ENCODE measurements around the gene WDR18. TPM values are rescaled to one million over a fixed set of nuclear protein-coding genes. Genes with fewer than 3 reads are reported as not detected.
A peak's percentile ranks its signal among the peaks of the same experiment; 100 is the strongest.

Gene WDR18
- total and polyA plus RNA-seq, 4 donors, result 24.3 to 45.3 (median 37.7) TPM

- H3K27me3 ChIP-seq (ENCODE audit: control insufficient read depth in 4 of 4, insufficient read depth in 4 of 4, low read length in 3 of 4), result no peaks in the 10 kb centered on the region
- no peak for TF ChIP-seq FOXA2 (IDR thresholded peaks at IDR 0.05)
- TF ChIP-seq, protein P1, sequence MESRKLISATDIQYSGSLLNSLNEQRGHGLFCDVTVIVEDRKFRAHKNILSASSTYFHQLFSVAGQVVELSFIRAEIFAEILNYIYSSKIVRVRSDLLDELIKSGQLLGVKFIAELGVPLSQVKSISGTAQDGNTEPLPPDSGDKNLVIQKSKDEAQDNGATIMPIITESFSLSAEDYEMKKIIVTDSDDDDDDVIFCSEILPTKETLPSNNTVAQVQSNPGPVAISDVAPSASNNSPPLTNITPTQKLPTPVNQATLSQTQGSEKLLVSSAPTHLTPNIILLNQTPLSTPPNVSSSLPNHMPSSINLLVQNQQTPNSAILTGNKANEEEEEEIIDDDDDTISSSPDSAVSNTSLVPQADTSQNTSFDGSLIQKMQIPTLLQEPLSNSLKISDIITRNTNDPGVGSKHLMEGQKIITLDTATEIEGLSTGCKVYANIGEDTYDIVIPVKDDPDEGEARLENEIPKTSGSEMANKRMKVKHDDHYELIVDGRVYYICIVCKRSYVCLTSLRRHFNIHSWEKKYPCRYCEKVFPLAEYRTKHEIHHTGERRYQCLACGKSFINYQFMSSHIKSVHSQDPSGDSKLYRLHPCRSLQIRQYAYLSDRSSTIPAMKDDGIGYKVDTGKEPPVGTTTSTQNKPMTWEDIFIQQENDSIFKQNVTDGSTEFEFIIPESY (IDR thresholded peaks at IDR 0.05), result no peak
- TF ChIP-seq, protein P2, sequence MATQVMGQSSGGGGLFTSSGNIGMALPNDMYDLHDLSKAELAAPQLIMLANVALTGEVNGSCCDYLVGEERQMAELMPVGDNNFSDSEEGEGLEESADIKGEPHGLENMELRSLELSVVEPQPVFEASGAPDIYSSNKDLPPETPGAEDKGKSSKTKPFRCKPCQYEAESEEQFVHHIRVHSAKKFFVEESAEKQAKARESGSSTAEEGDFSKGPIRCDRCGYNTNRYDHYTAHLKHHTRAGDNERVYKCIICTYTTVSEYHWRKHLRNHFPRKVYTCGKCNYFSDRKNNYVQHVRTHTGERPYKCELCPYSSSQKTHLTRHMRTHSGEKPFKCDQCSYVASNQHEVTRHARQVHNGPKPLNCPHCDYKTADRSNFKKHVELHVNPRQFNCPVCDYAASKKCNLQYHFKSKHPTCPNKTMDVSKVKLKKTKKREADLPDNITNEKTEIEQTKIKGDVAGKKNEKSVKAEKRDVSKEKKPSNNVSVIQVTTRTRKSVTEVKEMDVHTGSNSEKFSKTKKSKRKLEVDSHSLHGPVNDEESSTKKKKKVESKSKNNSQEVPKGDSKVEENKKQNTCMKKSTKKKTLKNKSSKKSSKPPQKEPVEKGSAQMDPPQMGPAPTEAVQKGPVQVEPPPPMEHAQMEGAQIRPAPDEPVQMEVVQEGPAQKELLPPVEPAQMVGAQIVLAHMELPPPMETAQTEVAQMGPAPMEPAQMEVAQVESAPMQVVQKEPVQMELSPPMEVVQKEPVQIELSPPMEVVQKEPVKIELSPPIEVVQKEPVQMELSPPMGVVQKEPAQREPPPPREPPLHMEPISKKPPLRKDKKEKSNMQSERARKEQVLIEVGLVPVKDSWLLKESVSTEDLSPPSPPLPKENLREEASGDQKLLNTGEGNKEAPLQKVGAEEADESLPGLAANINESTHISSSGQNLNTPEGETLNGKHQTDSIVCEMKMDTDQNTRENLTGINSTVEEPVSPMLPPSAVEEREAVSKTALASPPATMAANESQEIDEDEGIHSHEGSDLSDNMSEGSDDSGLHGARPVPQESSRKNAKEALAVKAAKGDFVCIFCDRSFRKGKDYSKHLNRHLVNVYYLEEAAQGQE (IDR thresholded peaks at IDR 0.05), result no peak
- TF ChIP-seq ATF3 (IDR thresholded peaks at IDR 0.05), result no peak
- peaks cover 0 to 11% (median 6%) of the 10 kb centered on the region in 4 donors for H3K36me3 ChIP-seq (ENCODE audit: control insufficient read depth in 4 of 4, insufficient read depth in 3 of 4, low read depth in 1 of 4, low read length in 3 of 4)
- no peak overlapping the region for H3K9ac ChIP-seq (ENCODE audit: low read depth in 1 of 2, low read length in 2 of 2)
- no peak overlapping the region for H3K4me3 ChIP-seq (ENCODE audit: low read depth in 1 of 3, low read length in 3 of 3)
- no peak overlapping the region for H3K27ac ChIP-seq (ENCODE audit: low read depth in 1 of 2, low read length in 2 of 2)
- H3K9me3 ChIP-seq (ENCODE audit: control insufficient read depth in 4 of 4, low read length in 3 of 4), result no peaks in the 10 kb centered on the region
- WGBS, result 89% methylated on average over 27 of the region's 27 CpGs
- DNase-seq (ENCODE audit: low spot score), result no peak
- peaks cover 12 to 33% (median 24%) of the 10 kb centered on the region in 4 donors for H3K4me1 ChIP-seq (ENCODE audit: control insufficient read depth in 4 of 4, insufficient read depth in 4 of 4, low read length in 3 of 4)
Observed at GRCh38 chr19:990119-990571, 6.0 kb downstream of the WDR18 start.

GRCh38 chr19:990746-991145 is 6.6 kb downstream of the WDR18 start:
- H3K4me3 ChIP-seq (ENCODE audit: low read depth in 1 of 3, low read length in 3 of 3), result no peak overlapping the region
- H3K27me3 ChIP-seq (ENCODE audit: control insufficient read depth in 4 of 4, insufficient read depth in 4 of 4, low read length in 3 of 4), result no peaks in the 10 kb centered on the region
- peaks cover 15 to 33% (median 24%) of the 10 kb centered on the region in 4 donors for H3K4me1 ChIP-seq (ENCODE audit: control insufficient read depth in 4 of 4, insufficient read depth in 4 of 4, low read length in 3 of 4)
- no peak for DNase-seq (ENCODE audit: low spot score)
- H3K27ac ChIP-seq (ENCODE audit: low read depth in 1 of 2, low read length in 2 of 2), result no peak overlapping the region
- H3K9ac ChIP-seq (ENCODE audit: low read depth in 1 of 2, low read length in 2 of 2), result no peak overlapping the region
- WGBS, result 89% methylated on average over 23 of the region's 23 CpGs
- peaks cover 0 to 11% (median 6%) of the 10 kb centered on the region in 4 donors for H3K36me3 ChIP-seq (ENCODE audit: control insufficient read depth in 4 of 4, insufficient read depth in 3 of 4, low read depth in 1 of 4, low read length in 3 of 4)
- no peak for TF ChIP-seq ATF3 (IDR thresholded peaks at IDR 0.05)
- no peaks in the 10 kb centered on the region for H3K9me3 ChIP-seq (ENCODE audit: control insufficient read depth in 4 of 4, low read length in 3 of 4)

- Histone ChIP-seq H3K4me3 (ENCODE audit: low read depth in 1 of 3, low read length in 3 of 3) (no peak overlapping the region), H3K4me1 (ENCODE audit: control insufficient read depth in 4 of 4, insufficient read depth in 4 of 4, low read length in 3 of 4) (peaks cover 21 to 37% (median 29%) of the 10 kb centered on the region in 4 donors), H3K27ac (ENCODE audit: low read depth in 1 of 2, low read length in 2 of 2) (no peak overlapping the region), H3K27me3 (ENCODE audit: control insufficient read depth in 4 of 4, insufficient read depth in 4 of 4, low read length in 3 of 4) (no peaks in the 10 kb centered on the region), H3K36me3 (ENCODE audit: control insufficient read depth in 4 of 4, insufficient read depth in 3 of 4, low read depth in 1 of 4, low read length in 3 of 4) (peaks cover 0 to 11% (median 6%) of the 10 kb centered on the region in 4 donors), H3K9ac (ENCODE audit: low read depth in 1 of 2, low read length in 2 of 2) (no peak overlapping the region), H3K9me3 (ENCODE audit: control insufficient read depth in 4 of 4, low read length in 3 of 4) (no peaks in the 10 kb centered on the region)
- DNase-seq (ENCODE audit: low spot score), result peak; percentile 59
- WGBS, result 78% methylated on average over 47 of the region's 47 CpGs
- no peak for TF ChIP-seq FOXA1 (IDR thresholded peaks at IDR 0.05)
- TF ChIP-seq, protein P2 (IDR thresholded peaks at IDR 0.05), result no peak
- TF ChIP-seq EGR1 (IDR thresholded peaks at IDR 0.05; ENCODE audit: low read depth in 2 of 2), result no peak
- TF ChIP-seq SP1 (IDR thresholded peaks at IDR 0.05), result no peak
- TF ChIP-seq RAD21 (IDR thresholded peaks at IDR 0.05), result no peak
- no peak for TF ChIP-seq FOXA2 (IDR thresholded peaks at IDR 0.05)
- no peak for TF ChIP-seq GABPA (IDR thresholded peaks at IDR 0.05 in 1 of 2, conservative IDR thresholded peaks at IDR 0.05 in 1 of 2)
- TF ChIP-seq, protein P1 (IDR thresholded peaks at IDR 0.05), result no peak
Observed at GRCh38 chr19:991174-991931, 7.2 kb downstream of the WDR18 start.
